ENCODE measurements around the gene MOB3B.
A peak's percentile ranks its signal among the peaks of the same experiment; 100 is the strongest.

MOB3B gene

DNA sequence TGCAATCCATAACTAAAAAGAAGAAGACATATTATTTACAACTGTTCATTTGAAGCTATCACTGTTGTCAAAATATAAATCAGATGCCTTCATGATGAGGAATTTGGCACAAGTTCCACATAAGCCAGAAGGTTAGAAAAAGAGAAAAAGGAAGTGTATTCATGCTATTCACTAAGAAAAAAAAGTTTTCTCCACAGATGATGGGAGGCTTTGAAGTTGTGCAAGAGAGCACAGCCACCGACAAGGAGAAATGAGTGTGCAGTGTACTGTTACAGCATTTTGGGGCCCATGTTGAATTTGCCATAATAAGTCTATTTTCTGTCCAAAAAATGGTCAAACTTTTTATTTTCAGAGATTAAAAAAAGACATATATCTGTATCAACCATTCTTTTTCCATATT is 38.5 kb downstream of the MOB3B start:
- TF ChIP-seq, protein P1, sequence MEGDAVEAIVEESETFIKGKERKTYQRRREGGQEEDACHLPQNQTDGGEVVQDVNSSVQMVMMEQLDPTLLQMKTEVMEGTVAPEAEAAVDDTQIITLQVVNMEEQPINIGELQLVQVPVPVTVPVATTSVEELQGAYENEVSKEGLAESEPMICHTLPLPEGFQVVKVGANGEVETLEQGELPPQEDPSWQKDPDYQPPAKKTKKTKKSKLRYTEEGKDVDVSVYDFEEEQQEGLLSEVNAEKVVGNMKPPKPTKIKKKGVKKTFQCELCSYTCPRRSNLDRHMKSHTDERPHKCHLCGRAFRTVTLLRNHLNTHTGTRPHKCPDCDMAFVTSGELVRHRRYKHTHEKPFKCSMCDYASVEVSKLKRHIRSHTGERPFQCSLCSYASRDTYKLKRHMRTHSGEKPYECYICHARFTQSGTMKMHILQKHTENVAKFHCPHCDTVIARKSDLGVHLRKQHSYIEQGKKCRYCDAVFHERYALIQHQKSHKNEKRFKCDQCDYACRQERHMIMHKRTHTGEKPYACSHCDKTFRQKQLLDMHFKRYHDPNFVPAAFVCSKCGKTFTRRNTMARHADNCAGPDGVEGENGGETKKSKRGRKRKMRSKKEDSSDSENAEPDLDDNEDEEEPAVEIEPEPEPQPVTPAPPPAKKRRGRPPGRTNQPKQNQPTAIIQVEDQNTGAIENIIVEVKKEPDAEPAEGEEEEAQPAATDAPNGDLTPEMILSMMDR (conservative IDR thresholded peaks at IDR 0.05; ENCODE audit: low read length): no peak
- no peak overlapping the region for H3K4me3 ChIP-seq (ENCODE audit: low read length)
- DNase-seq (ENCODE audit: low read depth): peak; percentile 43

DNA sequence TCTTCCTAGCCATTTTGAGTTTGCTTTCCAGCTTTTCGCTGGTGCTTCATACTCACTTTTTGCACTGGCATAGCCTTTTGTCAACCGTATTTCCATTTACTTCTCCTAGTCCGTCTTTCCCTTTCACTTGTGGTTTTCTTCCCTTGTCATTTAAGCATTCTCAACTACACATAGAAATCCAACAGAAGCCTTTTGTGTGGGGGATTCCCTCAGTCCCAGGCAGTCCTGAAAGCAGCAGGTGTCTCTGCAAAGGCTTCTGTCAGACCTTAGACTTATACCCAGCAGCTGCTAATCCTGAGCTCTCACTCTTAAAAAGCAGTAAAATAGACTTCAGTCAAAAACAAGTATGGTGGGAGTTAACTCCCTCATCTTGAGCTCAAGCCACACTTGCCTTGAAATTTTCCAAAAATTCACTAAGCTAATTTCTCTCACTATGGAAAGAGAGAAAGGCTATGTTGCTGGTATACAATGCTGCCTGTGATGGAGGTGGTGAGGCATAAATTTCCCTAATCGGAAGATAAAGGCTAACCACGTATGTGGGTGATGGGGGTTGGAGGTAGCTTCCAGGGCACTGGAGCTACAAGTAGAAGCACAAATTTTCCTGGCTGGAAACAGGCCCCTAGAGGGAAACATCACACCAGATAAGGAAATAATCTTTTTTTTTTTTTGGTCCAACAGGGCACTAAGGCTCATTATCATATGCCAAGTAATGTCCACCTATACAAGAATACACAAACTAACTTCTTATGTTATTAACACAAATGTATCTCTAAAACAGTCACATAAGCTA is 40.3 kb downstream of the MOB3B start:
- no peak overlapping the region for H3K4me3 ChIP-seq (ENCODE audit: low read length)
- TF ChIP-seq, protein P1 (conservative IDR thresholded peaks at IDR 0.05; ENCODE audit: low read length): no peak
- no peak for DNase-seq (ENCODE audit: low read depth)

DNA sequence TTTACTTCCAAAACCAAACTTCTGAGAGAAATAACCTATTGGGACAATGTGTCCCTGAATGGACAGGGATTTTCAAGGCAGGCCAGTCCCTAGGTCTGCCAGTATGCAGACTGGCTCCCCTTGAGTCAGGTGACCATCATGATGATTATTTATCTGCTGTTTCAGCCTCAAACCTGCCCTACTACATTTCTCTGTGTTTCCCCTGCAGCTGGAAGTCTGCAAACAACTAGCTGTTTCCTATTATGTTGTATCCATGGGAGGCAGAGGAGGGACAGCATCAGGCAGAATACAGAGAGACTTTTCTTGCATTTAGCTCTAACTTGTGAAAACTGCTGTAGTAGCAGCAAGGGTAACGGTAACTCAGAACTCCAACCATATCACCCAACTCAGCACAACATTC is 41.7 kb downstream of the MOB3B start:
- H3K4me3 ChIP-seq (ENCODE audit: low read length): no peak overlapping the region
- TF ChIP-seq, protein P1 (conservative IDR thresholded peaks at IDR 0.05; ENCODE audit: low read length): no peak
- DNase-seq (ENCODE audit: low read depth): no peak

DNA sequence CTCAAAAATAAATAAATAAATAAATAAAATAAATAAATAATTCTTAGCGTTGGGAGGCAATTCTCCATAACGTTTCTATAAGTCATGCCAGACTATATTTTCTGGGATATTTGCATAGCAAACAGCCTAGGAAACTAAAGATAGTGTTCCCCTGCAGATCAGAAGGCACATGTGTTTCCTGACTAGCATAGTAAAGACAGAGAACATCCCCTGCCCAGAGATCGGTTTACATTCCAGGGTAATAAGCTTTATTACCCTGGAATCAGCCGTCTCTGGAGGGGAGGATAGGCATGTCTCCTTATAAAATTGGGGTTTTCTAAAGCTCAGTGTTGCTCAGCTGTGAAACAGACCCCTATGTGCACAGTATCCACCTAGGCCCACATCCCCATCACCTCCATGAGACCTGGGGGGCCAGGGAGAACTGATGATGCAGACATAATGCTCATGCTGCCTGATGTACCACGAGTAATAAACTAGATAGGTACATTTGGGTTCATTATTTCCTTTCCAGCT is 42.4 kb downstream of the MOB3B start:
- TF ChIP-seq, protein P1 (conservative IDR thresholded peaks at IDR 0.05; ENCODE audit: low read length): no peak
- H3K4me3 ChIP-seq (ENCODE audit: low read length): no peak overlapping the region
- peak; percentile 31 for DNase-seq (ENCODE audit: low read depth)

DNA sequence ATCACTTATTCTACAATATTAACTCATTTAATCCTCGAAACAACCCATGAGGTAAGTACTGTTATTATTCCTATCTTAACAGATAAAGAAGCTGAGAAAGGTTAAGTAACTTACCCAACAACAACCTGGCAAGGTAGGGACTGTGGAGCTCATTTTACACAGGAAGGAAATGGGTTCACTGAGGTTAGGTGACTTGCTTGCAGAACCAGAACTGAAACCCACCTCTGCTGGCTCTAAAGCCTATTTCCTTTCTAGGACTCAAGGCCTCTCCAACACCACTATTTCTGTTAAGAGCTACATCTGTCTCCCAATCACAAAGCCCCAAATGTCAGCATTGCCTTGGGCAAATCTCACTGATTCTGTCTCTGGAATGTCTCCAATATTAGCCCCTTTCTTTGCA is 44.5 kb downstream of the MOB3B start:
- DNase-seq (ENCODE audit: low read depth): no peak

DNA sequence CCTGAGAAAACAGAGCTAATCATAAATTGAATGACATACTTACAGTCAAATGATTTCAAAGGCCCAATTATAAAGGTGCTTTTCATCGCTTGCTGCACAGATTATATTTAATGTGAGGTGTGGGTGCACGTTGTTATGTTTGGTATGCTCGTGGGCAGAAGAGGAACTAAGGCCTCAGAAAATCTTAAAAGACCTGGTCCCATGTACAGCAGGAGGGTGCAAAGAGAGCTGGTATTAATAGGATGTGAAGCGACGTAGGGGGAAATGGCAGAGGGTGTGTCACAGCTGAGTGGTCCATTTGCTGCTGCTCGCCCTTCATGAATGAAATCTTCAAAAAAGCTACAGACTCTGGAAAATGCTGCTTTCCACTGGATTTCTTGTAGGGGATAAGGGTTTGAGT is 46.0 kb downstream of the MOB3B start:
- no peak for DNase-seq (ENCODE audit: low read depth)
- TF ChIP-seq, protein P1 (conservative IDR thresholded peaks at IDR 0.05; ENCODE audit: low read length): no peak
- no peak overlapping the region for H3K4me3 ChIP-seq (ENCODE audit: low read length)

More for the DNA sequence above, 44.5 kb downstream of the MOB3B start:
- TF ChIP-seq, protein P1 (conservative IDR thresholded peaks at IDR 0.05; ENCODE audit: low read length): no peak
- no peak overlapping the region for H3K4me3 ChIP-seq (ENCODE audit: low read length)

DNA sequence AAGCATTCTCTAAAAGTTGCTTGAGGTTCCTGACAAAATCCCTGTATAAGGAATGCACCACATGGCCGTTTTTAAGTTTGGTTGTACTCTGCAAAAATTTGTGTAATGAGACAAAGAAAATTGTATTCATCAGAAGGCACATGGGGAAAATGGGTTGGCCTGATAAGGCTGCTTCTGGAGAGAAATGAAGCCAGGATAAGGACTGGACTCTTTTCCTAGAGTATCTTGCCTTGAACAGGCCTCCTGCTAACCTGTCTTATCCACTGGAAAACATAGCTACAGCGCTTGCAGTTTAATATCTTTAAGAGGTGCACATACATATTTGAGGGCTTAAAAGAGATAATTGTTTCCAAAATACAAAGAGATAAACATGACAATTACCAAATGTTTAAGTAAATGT is 46.9 kb downstream of the MOB3B start:
- TF ChIP-seq, protein P1 (conservative IDR thresholded peaks at IDR 0.05; ENCODE audit: low read length): no peak
- DNase-seq (ENCODE audit: low read depth): no peak

More for the DNA sequence above, 46.9 kb downstream of the MOB3B start:
- H3K4me3 ChIP-seq (ENCODE audit: low read length): no peak overlapping the region

All from AG10803 (cell line).